Epithelial cell of proximal tubule (primary cell): ENCODE results near the gene KIF19. TPM values are rescaled to one million over a fixed set of nuclear protein-coding genes. Genes with fewer than 3 reads are reported as not detected.

Experiments used
- DNase-seq: peaks from one replicate; pipeline ENCODE4 v3.0.0-alpha.2; 2011; ENCODE audit warnings: low read depth
- H3K4me3 ChIP-seq: 2 replicates; pipeline ENCODE4 v1.5.1; 2011; ENCODE audit warnings: low read depth, mild to moderate bottlenecking, low read length
- total RNA-seq: library from RNA; depleted of rRNA; stranded (reverse); fragments of >200 nt; gene quantifications from 2 replicates; pipeline ENCODE4 v1.2.3, GENCODE V29; 2015
- TF ChIP-seq, protein P1 (sequence below): conservative IDR thresholded peaks from 2 replicates; pipeline ENCODE4 v1.5.1; 2012; ENCODE audit warnings: low read depth, mild to moderate bottlenecking, low read length

The KIF19 gene
- total RNA-seq, 1 donor from 2014 or later, result not detected

GRCh38 chr17:74368341-74369081 is 42.5 kb downstream of the KIF19 start:
- DNase-seq, result no peak
- TF ChIP-seq, protein P1, sequence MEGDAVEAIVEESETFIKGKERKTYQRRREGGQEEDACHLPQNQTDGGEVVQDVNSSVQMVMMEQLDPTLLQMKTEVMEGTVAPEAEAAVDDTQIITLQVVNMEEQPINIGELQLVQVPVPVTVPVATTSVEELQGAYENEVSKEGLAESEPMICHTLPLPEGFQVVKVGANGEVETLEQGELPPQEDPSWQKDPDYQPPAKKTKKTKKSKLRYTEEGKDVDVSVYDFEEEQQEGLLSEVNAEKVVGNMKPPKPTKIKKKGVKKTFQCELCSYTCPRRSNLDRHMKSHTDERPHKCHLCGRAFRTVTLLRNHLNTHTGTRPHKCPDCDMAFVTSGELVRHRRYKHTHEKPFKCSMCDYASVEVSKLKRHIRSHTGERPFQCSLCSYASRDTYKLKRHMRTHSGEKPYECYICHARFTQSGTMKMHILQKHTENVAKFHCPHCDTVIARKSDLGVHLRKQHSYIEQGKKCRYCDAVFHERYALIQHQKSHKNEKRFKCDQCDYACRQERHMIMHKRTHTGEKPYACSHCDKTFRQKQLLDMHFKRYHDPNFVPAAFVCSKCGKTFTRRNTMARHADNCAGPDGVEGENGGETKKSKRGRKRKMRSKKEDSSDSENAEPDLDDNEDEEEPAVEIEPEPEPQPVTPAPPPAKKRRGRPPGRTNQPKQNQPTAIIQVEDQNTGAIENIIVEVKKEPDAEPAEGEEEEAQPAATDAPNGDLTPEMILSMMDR, result peak; percentile 92
- no peak overlapping the region for H3K4me3 ChIP-seq

GRCh38 chr17:74369221-74369620 is 43.2 kb downstream of the KIF19 start:
- no peak for DNase-seq
- no peak overlapping the region for H3K4me3 ChIP-seq
- TF ChIP-seq, protein P1, result no peak

GRCh38 chr17:74369665-74370490 is 43.9 kb downstream of the KIF19 start:
- no peak overlapping the region for H3K4me3 ChIP-seq
- no peak for DNase-seq
- TF ChIP-seq, protein P1, result no peak

- TF ChIP-seq, protein P1, result no peak
- DNase-seq, result no peak
- H3K4me3 ChIP-seq, result no peak overlapping the region
These were observed 45.7 kb downstream of the KIF19 start for GRCh38 chr17:74371653-74372147.

DNA sequence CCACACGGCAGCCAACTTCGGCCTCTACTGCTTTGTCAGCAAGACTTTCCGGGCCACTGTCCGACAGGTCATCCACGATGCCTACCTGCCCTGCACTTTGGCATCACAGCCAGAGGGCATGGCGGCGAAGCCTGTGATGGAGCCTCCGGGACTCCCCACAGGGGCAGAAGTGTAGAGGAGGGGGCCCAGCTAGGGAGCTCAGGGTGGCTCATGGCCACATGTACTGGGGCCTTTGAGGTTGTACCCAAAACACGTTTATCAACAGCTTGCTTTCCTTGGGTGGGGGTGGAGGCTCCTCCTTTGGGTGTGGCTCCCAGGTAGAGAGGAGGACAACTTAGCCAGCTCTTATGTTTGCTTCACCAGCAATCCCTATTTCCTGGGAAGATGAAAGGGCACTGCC is 46.4 kb downstream of the KIF19 start:
- no peak for DNase-seq
- H3K4me3 ChIP-seq, result no peak overlapping the region
- TF ChIP-seq, protein P1, result no peak

DNA sequence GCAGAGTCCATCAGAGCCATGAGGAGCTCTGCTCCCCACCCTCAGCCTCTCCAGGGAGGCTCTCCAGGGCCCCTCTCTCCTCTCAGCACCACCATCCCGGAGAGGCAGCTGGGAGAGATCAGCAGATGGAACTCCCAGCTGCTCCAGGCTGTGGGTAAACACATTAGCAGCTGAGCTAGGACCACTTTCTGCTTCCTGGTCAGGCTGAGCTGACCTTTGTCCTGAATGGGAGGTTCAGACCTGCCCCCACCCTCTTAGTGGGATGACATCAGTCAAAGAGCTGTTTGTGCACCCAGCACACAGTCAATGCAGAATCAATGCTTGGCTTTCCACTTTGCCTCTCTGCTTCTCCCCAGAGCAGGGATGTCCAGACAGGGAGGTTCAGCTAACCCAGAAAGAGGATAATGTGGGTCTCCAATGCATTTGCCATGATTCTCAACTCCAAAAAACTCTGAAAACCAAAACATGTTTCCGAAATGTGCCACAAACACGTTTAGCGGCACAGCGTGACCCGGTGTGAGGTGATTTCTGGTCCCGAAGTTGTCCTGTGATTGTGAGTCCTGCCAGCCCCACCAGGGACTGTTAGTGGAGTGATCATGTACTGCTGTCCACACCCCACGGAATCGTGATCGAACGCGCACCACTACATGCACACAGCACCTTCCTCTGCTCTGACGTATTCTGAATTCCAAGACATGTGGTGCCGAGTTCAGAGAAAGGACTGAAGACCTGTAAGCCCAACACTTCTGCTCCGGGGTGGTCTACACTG is 48.0 kb downstream of the KIF19 start:
- TF ChIP-seq, protein P1, result no peak
- DNase-seq, result no peak
- H3K4me3 ChIP-seq, result no peak overlapping the region
